NCI-H146 treated with DMSO at 0.1 percent for 48 hours (cell line): ENCODE data around the gene TSHZ3.

Experiments
- DNase-seq: peaks from one replicate; lab custom pipeline; 2025; ENCODE audit not compliant: unreplicated experiment; lab: John Stamatoyannopoulos, UW

The TSHZ3 gene

GRCh38 chr19:31235806-31236205, 113.4 kb downstream of the TSHZ3 start:
- no peak for DNase-seq

GRCh38 chr19:31233295-31233800, 115.9 kb downstream of the TSHZ3 start:
- DNase-seq: no peak

- no peak for DNase-seq
Measured at GRCh38 chr19:31232871-31233270, 116.4 kb downstream of the TSHZ3 start.

GRCh38 chr19:31232180-31232579, 117.1 kb downstream of the TSHZ3 start:
- DNase-seq: no peak

- no peak for DNase-seq
Measured at GRCh38 chr19:31231237-31231636, 118.0 kb downstream of the TSHZ3 start.

- no peak for DNase-seq
Measured at GRCh38 chr19:31226151-31226935, 122.9 kb downstream of the TSHZ3 start.
